ENCODE measurements around the gene DNM3.

The DNM3 gene

GRCh38 chr1:172322219-172323061 is 481.1 kb downstream of the DNM3 start:
- no peak overlapping the region for H3K4me3 ChIP-seq (replicated peaks; ENCODE audit: low read depth, low read length)
- no peaks in the 10 kb centered on the region for H3K27me3 ChIP-seq (replicated peaks; ENCODE audit: control insufficient read depth, insufficient read depth, low read length)
- no peaks in the 10 kb centered on the region for H3K36me3 ChIP-seq (ENCODE audit: control insufficient read depth, insufficient read depth, low read length)
- TF ChIP-seq CTCF (IDR thresholded peaks at IDR 0.05; ENCODE audit: insufficient read depth, low read length, poor library complexity, severe bottlenecking), result no peak
- DNase-seq (ENCODE audit: extremely low read depth, insufficient read length), result no peak

GRCh38 chr1:172323686-172324085 is 482.4 kb downstream of the DNM3 start:
- no peaks in the 10 kb centered on the region for H3K27me3 ChIP-seq (replicated peaks; ENCODE audit: control insufficient read depth, insufficient read depth, low read length)
- no peak for TF ChIP-seq CTCF (IDR thresholded peaks at IDR 0.05; ENCODE audit: insufficient read depth, low read length, poor library complexity, severe bottlenecking)
- no peaks in the 10 kb centered on the region for H3K36me3 ChIP-seq (ENCODE audit: control insufficient read depth, insufficient read depth, low read length)
- H3K4me3 ChIP-seq (replicated peaks; ENCODE audit: low read depth, low read length), result no peak overlapping the region
- no peak for DNase-seq (ENCODE audit: extremely low read depth, insufficient read length)

- no peak for TF ChIP-seq CTCF (IDR thresholded peaks at IDR 0.05; ENCODE audit: insufficient read depth, low read length, poor library complexity, severe bottlenecking)
These were observed 482.8 kb downstream of the DNM3 start for GRCh38 chr1:172324086-172324485.

GRCh38 chr1:172324761-172325160 is 483.5 kb downstream of the DNM3 start:
- Histone ChIP-seq H3K27me3 (replicated peaks; ENCODE audit: control insufficient read depth, insufficient read depth, low read length) (no peaks in the 10 kb centered on the region), H3K36me3 (ENCODE audit: control insufficient read depth, insufficient read depth, low read length) (no peaks in the 10 kb centered on the region), H3K4me3 (replicated peaks; ENCODE audit: low read depth, low read length) (no peak overlapping the region)
- DNase-seq (ENCODE audit: extremely low read depth, insufficient read length), result no peak
- no peak for TF ChIP-seq CTCF (IDR thresholded peaks at IDR 0.05; ENCODE audit: insufficient read depth, low read length, poor library complexity, severe bottlenecking)

More at GRCh38 chr1:172324086-172324485, 482.8 kb downstream of the DNM3 start:
- Histone ChIP-seq H3K36me3 (ENCODE audit: control insufficient read depth, insufficient read depth, low read length) (no peaks in the 10 kb centered on the region), H3K4me3 (replicated peaks; ENCODE audit: low read depth, low read length) (no peak overlapping the region), H3K27me3 (replicated peaks; ENCODE audit: control insufficient read depth, insufficient read depth, low read length) (no peaks in the 10 kb centered on the region)
- DNase-seq (ENCODE audit: extremely low read depth, insufficient read length), result no peak

- DNase-seq (ENCODE audit: extremely low read depth, insufficient read length), result no peak
- Histone ChIP-seq H3K36me3 (ENCODE audit: control insufficient read depth, insufficient read depth, low read length) (no peaks in the 10 kb centered on the region), H3K4me3 (replicated peaks; ENCODE audit: low read depth, low read length) (no peak overlapping the region), H3K27me3 (replicated peaks; ENCODE audit: control insufficient read depth, insufficient read depth, low read length) (no peaks in the 10 kb centered on the region)
- no peak for TF ChIP-seq CTCF (IDR thresholded peaks at IDR 0.05; ENCODE audit: insufficient read depth, low read length, poor library complexity, severe bottlenecking)
These were observed 484.2 kb downstream of the DNM3 start for GRCh38 chr1:172325531-172325930.
